ENCODE data around the gene CENPP.

CENPP gene

GRCh38 chr9:92650839-92651621 lies 325.3 kb downstream of the CENPP start:
- H3K4me3 ChIP-seq (ENCODE audit: low read depth in 1 of 2, low read length in 1 of 2), result no peak overlapping the region
- no peaks in the 10 kb centered on the region for H3K4me1 ChIP-seq (ENCODE audit: control insufficient read depth in 1 of 2, insufficient read depth in 1 of 2, low read depth in 1 of 2, low read length in 1 of 2)
- peaks cover 78% of the 10 kb centered on the region for H3K36me3 ChIP-seq
- no peaks in the 10 kb centered on the region for H3K9me3 ChIP-seq
- no peak for TF ChIP-seq CTCF (IDR thresholded peaks at IDR 0.05)
- H3K27me3 ChIP-seq, result no peaks in the 10 kb centered on the region
- no peak overlapping the region for H3K27ac ChIP-seq

DNA sequence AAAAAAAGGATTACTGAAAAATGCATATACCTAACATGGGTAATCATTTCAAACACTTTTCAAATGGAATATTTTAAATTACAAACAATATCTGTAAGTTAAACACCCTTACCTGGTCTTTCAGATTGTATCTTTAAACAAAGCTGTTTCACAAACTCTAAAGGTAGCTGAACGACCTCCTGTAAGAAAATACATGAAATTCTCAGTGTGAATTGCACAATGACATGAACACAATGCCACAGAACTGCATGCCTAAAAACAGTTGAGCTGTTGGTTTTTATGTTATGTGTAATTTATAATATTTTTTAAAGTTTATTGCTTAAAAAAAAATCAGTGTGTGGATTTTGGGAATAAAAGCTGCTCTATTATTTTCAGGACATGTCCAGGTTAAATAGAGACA lies 326.7 kb downstream of the CENPP start:
- Histone ChIP-seq H3K36me3 (peaks cover 91% of the 10 kb centered on the region), H3K27ac (no peak overlapping the region), H3K4me3 (ENCODE audit: low read depth in 1 of 2, low read length in 1 of 2) (no peak overlapping the region), H3K9me3 (no peaks in the 10 kb centered on the region), H3K27me3 (no peaks in the 10 kb centered on the region), H3K4me1 (ENCODE audit: control insufficient read depth in 1 of 2, insufficient read depth in 1 of 2, low read depth in 1 of 2, low read length in 1 of 2) (no peaks in the 10 kb centered on the region)
- TF ChIP-seq CTCF (IDR thresholded peaks at IDR 0.05), result no peak

DNA sequence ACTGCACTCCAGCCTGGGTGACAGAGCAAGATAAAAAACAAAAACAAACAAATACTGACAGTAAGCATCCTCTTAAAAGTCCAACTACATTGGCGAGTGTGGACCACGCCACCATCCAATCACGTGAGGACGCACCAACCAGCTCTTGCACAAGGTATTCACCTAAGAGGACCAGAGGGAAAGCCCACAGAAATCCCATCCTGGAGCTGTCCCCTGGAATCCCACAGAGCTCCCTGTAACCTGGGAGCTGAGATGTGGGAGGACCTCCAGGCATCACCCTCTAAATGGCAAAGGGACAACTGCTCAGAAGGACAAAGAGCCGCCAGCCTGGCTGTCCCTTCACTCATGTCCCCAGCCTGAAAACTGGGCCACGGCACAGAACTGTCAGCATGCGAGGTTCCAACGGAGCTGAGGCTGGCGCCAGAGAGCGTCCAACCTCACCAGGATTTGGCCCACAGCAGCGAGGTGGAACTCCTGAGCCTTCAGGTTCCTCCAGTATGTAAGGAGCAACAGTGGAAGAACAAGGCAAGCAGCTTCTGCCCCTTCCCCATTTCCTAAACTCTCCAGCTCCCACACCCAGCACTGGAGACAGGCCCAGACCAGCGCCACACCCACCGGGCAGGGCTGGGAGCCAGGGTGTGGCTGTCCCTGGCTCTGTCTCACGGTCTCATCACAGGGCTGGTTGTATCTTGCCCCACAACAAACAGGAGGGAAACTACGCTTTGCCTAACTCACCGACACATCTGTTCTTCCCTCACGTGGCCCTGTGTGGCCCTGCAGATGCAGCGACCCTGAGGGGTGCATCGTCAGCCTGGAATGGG lies 328.9 kb downstream of the CENPP start:
- Histone ChIP-seq H3K27ac (no peak overlapping the region), H3K36me3 (peaks cover 82% of the 10 kb centered on the region), H3K4me1 (ENCODE audit: control insufficient read depth in 1 of 2, insufficient read depth in 1 of 2, low read depth in 1 of 2, low read length in 1 of 2) (no peaks in the 10 kb centered on the region), H3K27me3 (no peaks in the 10 kb centered on the region), H3K9me3 (no peaks in the 10 kb centered on the region), H3K4me3 (ENCODE audit: low read depth in 1 of 2, low read length in 1 of 2) (no peak overlapping the region)
- TF ChIP-seq CTCF (IDR thresholded peaks at IDR 0.05), result no peak

- Histone ChIP-seq H3K27ac (no peak overlapping the region), H3K4me3 (ENCODE audit: low read depth in 1 of 2, low read length in 1 of 2) (no peak overlapping the region), H3K27me3 (no peaks in the 10 kb centered on the region), H3K36me3 (peaks cover 83% of the 10 kb centered on the region), H3K9me3 (no peaks in the 10 kb centered on the region), H3K4me1 (ENCODE audit: control insufficient read depth in 1 of 2, insufficient read depth in 1 of 2, low read depth in 1 of 2, low read length in 1 of 2) (no peaks in the 10 kb centered on the region)
- TF ChIP-seq CTCF (IDR thresholded peaks at IDR 0.05), result no peak
Observed at GRCh38 chr9:92655366-92655765, 329.6 kb downstream of the CENPP start.

GRCh38 chr9:92655896-92656536 lies 330.3 kb downstream of the CENPP start:
- Histone ChIP-seq H3K9me3 (no peaks in the 10 kb centered on the region), H3K36me3 (peaks cover 77% of the 10 kb centered on the region), H3K27ac (no peak overlapping the region), H3K27me3 (no peaks in the 10 kb centered on the region), H3K4me1 (ENCODE audit: control insufficient read depth in 1 of 2, insufficient read depth in 1 of 2, low read depth in 1 of 2, low read length in 1 of 2) (no peaks in the 10 kb centered on the region), H3K4me3 (ENCODE audit: low read depth in 1 of 2, low read length in 1 of 2) (no peak overlapping the region)
- no peak for TF ChIP-seq CTCF (IDR thresholded peaks at IDR 0.05)
